BE2C (cell line): Measurements from ENCODE around the gene ZNF575.

Experiments used
- DNase-seq: peaks from one replicate; pipeline ENCODE4 v3.0.0-alpha.2; 2020
- H3K27me3 ChIP-seq: fragments of 250-450 bp; sonication (Bioruptor Pico); 2 replicates; pipeline ENCODE4 v1.5.1; 2020; ENCODE audit warnings: mild to moderate bottlenecking
- H3K36me3 ChIP-seq: fragments of 250-450 bp; sonication (Bioruptor Pico); 2 replicates; pipeline ENCODE4 v1.5.1; 2020; ENCODE audit warnings: mild to moderate bottlenecking
- H3K4me1 ChIP-seq: fragments of 250-450 bp; sonication (Bioruptor Pico); 2 replicates; pipeline ENCODE4 v1.5.1; 2020
- H3K4me3 ChIP-seq: 2 replicates; pipeline ENCODE4 v1.5.1; 2011; ENCODE audit warnings: low read depth, low read length
- H3K9me3 ChIP-seq: fragments of 250-450 bp; sonication (Bioruptor Pico); 2 replicates; pipeline ENCODE4 v1.5.1; 2020
- CTCF ChIP-seq: IDR thresholded peaks from 2 replicates; pipeline ENCODE4 v1.5.1; 2012; ENCODE audit warnings: mild to moderate bottlenecking, low read depth, low read length

ZNF575 gene

DNA sequence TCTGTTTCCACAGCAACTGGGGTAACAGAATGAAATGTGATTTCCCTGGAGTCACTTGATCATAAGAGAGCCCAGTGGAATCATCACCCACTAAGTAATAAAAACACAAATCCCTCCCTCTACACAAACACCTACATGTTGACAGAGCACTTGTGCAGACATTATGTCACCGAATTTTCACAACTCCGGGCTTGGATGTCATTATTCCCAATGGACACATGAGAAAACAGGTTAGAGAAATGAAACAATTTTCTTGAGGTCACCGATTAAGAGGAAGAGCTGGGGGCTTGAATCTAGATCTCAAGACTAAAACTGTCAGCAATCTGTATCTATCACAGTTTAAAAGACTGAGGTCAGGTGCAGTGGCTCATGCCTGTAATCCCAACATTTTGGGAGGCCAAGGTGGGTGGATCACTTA, 39.2 kb downstream of the ZNF575 start:
- no peak for DNase-seq
- Histone ChIP-seq H3K4me1 (no peaks in the 10 kb centered on the region), H3K9me3 (no peaks in the 10 kb centered on the region), H3K27me3 (no peaks in the 10 kb centered on the region), H3K4me3 (no peak overlapping the region), H3K36me3 (no peaks in the 10 kb centered on the region)
- no peak for TF ChIP-seq CTCF

- H3K4me3 ChIP-seq: peak overlapping the region; percentile 98
- H3K27me3 ChIP-seq: no peaks in the 10 kb centered on the region
- H3K4me1 ChIP-seq: no peaks in the 10 kb centered on the region
- no peaks in the 10 kb centered on the region for H3K36me3 ChIP-seq
- H3K9me3 ChIP-seq: no peaks in the 10 kb centered on the region
- TF ChIP-seq CTCF: 0 out of 2 replicates have a peak, but pooled peaks have one; percentile 2
- no peak for DNase-seq
Observed at GRCh38 chr19:43574424-43575155, 41.6 kb downstream of the ZNF575 start.

DNA sequence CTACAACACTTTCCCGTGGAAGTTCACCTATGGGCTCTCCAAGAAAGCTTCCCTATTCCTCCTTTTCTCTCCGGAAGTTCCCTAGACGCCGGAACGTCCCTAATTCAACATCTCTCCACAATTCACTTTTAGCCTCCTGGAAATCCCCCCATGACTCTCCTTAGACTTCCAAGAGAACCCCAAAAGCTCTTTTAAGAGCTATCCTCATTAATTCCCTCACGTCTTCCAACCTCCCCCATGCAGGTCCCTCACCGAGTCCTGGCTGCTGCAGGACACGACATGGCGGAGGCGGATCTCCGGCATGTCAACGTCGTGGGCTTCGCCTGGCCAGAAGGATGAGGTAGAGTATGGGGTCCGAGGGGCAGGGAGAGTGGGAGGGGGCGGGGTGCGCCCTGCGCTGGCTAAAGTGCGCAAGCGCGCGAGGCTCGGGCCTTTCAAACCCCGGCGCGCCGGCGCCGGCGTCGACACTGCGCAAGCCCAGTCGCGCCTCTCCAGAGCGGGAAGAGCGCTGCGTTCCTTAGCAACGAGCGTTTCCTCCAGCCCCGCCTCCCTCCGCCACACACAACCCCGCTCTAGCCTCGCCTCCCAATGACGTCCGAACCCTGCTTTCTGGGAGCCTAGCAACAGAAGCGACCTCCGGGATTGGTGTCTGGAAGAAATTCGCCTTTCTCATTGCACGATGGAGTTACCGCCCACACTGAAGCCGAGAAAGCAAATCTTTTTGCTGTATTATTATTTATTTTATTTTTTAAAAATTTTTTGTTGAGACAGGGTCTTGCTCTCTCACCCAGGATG, 42.4 kb downstream of the ZNF575 start, which contains the start of the genes PINLYP and XRCC1:
Gene PINLYP (plus strand): TSS at position 646 of the 795 bp plus-strand sequence. CDS start 1,391 bp downstream, outside the sequence.
Gene XRCC1 (minus strand): TSS at position 372 of the 795 bp plus-strand sequence. CDS start 69 bp downstream, at position 303.
- Histone ChIP-seq H3K4me1 (no peaks in the 10 kb centered on the region), H3K9me3 (no peaks in the 10 kb centered on the region), H3K27me3 (no peaks in the 10 kb centered on the region), H3K36me3 (no peaks in the 10 kb centered on the region), H3K4me3 (peak within 1 kb of the TSS; percentile 98)
- peak; percentile 98 for DNase-seq
- no peak for TF ChIP-seq CTCF

DNA sequence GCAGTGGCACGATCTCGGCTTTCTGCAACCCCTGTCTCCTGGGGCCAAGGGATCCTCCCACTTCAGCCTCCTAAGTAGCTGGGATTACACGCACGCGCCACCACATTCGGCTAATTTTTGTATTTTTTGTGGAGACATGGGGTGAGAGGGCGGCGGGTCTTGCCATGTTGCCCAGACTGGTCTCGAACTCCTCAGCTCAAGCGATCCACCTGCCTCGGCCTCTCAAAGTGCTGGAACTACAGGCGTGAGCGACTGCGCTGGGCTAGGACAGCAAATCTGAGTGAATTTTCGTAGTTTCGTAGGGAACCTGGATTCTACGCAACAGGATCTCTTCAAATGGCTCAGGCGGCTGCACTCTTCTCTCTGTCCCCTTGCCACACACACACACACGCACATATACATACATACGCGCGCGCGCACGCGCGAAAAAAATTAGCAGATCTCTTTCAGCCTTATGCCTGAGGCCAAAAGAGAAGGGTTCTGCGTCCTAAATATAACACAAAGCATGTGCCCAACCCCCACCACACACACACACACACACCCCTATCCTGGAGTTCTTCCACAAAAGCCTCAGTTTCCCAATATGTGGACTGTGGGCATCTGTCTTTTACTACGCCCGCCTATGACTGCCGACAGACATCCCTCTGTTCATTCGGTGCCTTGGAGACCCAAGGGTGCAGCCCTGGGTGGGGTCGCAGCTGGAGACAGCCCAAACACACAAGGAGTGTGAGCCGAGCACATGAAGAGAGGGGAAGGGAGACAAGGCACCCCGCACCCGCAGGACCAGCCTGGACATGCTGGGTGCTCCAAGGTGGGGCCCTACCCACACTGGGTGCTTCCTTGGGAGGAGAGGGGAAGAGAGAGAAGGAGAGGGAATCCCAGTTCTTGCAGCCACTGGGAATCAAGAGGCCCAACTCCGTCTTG, 43.2 kb downstream of the ZNF575 start:
- TF ChIP-seq CTCF: no peak
- Histone ChIP-seq H3K36me3 (no peaks in the 10 kb centered on the region), H3K4me3 (peak overlapping the region; percentile 47), H3K9me3 (no peaks in the 10 kb centered on the region), H3K27me3 (no peaks in the 10 kb centered on the region), H3K4me1 (no peaks in the 10 kb centered on the region)
- no peak for DNase-seq

DNA sequence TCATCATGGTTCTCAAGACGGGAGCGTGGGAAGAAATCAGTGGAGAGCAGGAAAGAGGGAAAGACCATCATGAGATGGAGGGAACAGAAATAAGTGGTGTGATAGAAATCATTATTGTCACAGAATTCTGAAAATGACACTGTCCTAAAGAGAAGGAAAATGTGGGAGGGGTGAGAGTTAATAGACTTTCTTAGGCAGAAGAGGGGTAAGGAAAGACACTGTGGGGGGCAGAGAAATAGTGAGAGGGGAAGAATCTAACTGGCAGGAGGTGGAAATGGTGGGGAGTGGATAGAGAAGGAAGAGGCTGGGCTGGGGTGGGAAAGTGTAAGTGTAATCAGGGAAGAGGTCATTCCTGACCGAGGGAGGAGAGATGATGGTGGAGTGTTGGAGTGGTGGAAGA, 45.8 kb downstream of the ZNF575 start:
- Histone ChIP-seq H3K4me1 (no peaks in the 10 kb centered on the region), H3K27me3 (no peaks in the 10 kb centered on the region), H3K9me3 (no peaks in the 10 kb centered on the region), H3K4me3 (no peak overlapping the region), H3K36me3 (no peaks in the 10 kb centered on the region)
- no peak for DNase-seq
- no peak for TF ChIP-seq CTCF
